HG03571 (cell line): ENCODE measurements around the gene DLX2.

Experiments used
- ATAC-seq: cut with Tn5 transposase; IDR thresholded peaks from one replicate; pipeline ENCODE4 v1.9.1; 2021; ENCODE audit not compliant: unreplicated experiment

The DLX2 gene

GRCh38 chr2:172107690-172108586, 5.2 kb upstream of the DLX2 start:
- no peak for ATAC-seq

- ATAC-seq: no peak
Measured at GRCh38 chr2:172106108-172106961, 3.6 kb upstream of the DLX2 start.

- no peak for ATAC-seq
Measured at GRCh38 chr2:172105471-172106107, 2.9 kb upstream of the DLX2 start.

GRCh38 chr2:172103471-172104272, 972 bp upstream of the DLX2 start:
- ATAC-seq: no peak

- no peak for ATAC-seq
Measured at GRCh38 chr2:172101821-172102390, 794 bp downstream of the DLX2 start.

GRCh38 chr2:172100935-172101820, 1.5 kb downstream of the DLX2 start:
- no peak for ATAC-seq

- no peak for ATAC-seq
Measured at GRCh38 chr2:172100080-172100934, 2.4 kb downstream of the DLX2 start.

- no peak for ATAC-seq
Measured at GRCh38 chr2:172099472-172100079, 3.1 kb downstream of the DLX2 start.

GRCh38 chr2:172098650-172099471, 3.8 kb downstream of the DLX2 start:
- ATAC-seq: no peak

GRCh38 chr2:172098287-172098649, 4.4 kb downstream of the DLX2 start:
- no peak for ATAC-seq

GRCh38 chr2:172097557-172098131, 5.1 kb downstream of the DLX2 start:
- no peak for ATAC-seq

GRCh38 chr2:172096626-172097547, 5.8 kb downstream of the DLX2 start:
- no peak for ATAC-seq

GRCh38 chr2:172095905-172096625, 6.6 kb downstream of the DLX2 start:
- ATAC-seq: no peak

GRCh38 chr2:172095146-172095904, 7.4 kb downstream of the DLX2 start:
- no peak for ATAC-seq
